GM10847 (cell line): ENCODE results near the gene PTCRA.

Experiments used
- POLR2A ChIP-seq: IDR thresholded peaks from 2 replicates; pipeline ENCODE4 v1.6.1; 2011; ENCODE audit not compliant: insufficient read length; ENCODE audit errors: extremely low read depth

The PTCRA gene

GRCh38 chr6:42904467-42904866 is 11.4 kb upstream of the PTCRA start:
- no peak for TF ChIP-seq POLR2A

GRCh38 chr6:42907336-42907735 is 8.5 kb upstream of the PTCRA start:
- TF ChIP-seq POLR2A, result no peak

- TF ChIP-seq POLR2A, result no peak
Measured at GRCh38 chr6:42909835-42910234, 6.0 kb upstream of the PTCRA start.

GRCh38 chr6:42911171-42912021 is 4.5 kb upstream of the PTCRA start:
- TF ChIP-seq POLR2A, result no peak

GRCh38 chr6:42914546-42914945 is 1.3 kb upstream of the PTCRA start:
- no peak for TF ChIP-seq POLR2A

GRCh38 chr6:42916288-42916687 is 435 bp downstream of the PTCRA start:
- no peak for TF ChIP-seq POLR2A

GRCh38 chr6:42921801-42922200 is 5.9 kb downstream of the PTCRA start:
- no peak for TF ChIP-seq POLR2A

GRCh38 chr6:42923666-42924065 is 7.8 kb downstream of the PTCRA start:
- TF ChIP-seq POLR2A, result no peak

GRCh38 chr6:42925248-42925857 is 9.5 kb downstream of the PTCRA start:
- no peak for TF ChIP-seq POLR2A

- TF ChIP-seq POLR2A, result peak; percentile 69
Measured at GRCh38 chr6:42928986-42929820, 13.3 kb downstream of the PTCRA start, which contains the start of gene CNPY3. Gene CNPY3, plus strand, starts transcription at chr6:42929480. Its CDS starts 91 bp downstream, at chr6:42929571.

GRCh38 chr6:42929821-42930360 is 14.0 kb downstream of the PTCRA start:
- TF ChIP-seq POLR2A, result no peak

GRCh38 chr6:42932412-42932811 is 16.6 kb downstream of the PTCRA start:
- TF ChIP-seq POLR2A, result no peak

GRCh38 chr6:42933205-42933604 is 17.4 kb downstream of the PTCRA start:
- no peak for TF ChIP-seq POLR2A

- no peak for TF ChIP-seq POLR2A
Measured at GRCh38 chr6:42935322-42935721, 19.5 kb downstream of the PTCRA start.

GRCh38 chr6:42936398-42936797 is 20.5 kb downstream of the PTCRA start:
- TF ChIP-seq POLR2A, result no peak
